Chondrocyte (in vitro differentiated cells): ENCODE data around the gene UVSSA. TPM values are rescaled to one million over a fixed set of nuclear protein-coding genes. Genes with fewer than 3 reads are reported as not detected.

ENCODE experiments used
- DNase-seq: peaks from one replicate; pipeline ENCODE4 v3.0.0; 2021; ENCODE audit warnings: mixed read lengths, low spot score
- H3K27ac Mint-ChIP-seq: one replicate; pipeline ENCODE4 v1.8.0; 2021; ENCODE audit warnings: mild to moderate bottlenecking, moderate library complexity, mixed read lengths; ENCODE audit not compliant: unreplicated experiment
- H3K27me3 Mint-ChIP-seq: 2 replicates; pipeline ENCODE4 v1.8.0; 2021; ENCODE audit warnings: low read depth, mixed read lengths
- H3K36me3 Mint-ChIP-seq: 2 replicates; pipeline ENCODE4 v1.8.0; 2021; ENCODE audit warnings: low read depth, mixed read lengths
- H3K4me1 Mint-ChIP-seq: 2 replicates; pipeline ENCODE4 v1.8.0; 2021; ENCODE audit warnings: low read depth, mild to moderate bottlenecking, mixed read lengths
- H3K4me3 Mint-ChIP-seq: one replicate; pipeline ENCODE4 v1.8.0; 2021; ENCODE audit warnings: mild to moderate bottlenecking, moderate library complexity, mixed read lengths; ENCODE audit not compliant: unreplicated experiment
- H3K9me3 Mint-ChIP-seq: 2 replicates; pipeline ENCODE4 v1.8.0; 2021; ENCODE audit warnings: low read depth, mixed read lengths
- total RNA-seq: library from RNA; stranded (reverse); gene quantifications from 3 replicates; pipeline ENCODE4 v1.2.1, GENCODE V29; 2021
- TF ChIP-seq, protein P1 (sequence below): fragments of 200-600 bp; sonication (generic); IDR thresholded peaks from 2 replicates; pipeline ENCODE4 v1.5.0; 2021; ENCODE audit warnings: antibody characterized with exemption, mild to moderate bottlenecking, moderate library complexity

UVSSA gene
- total RNA-seq, 1 donor from 2014 or later = 20.9 TPM

DNA sequence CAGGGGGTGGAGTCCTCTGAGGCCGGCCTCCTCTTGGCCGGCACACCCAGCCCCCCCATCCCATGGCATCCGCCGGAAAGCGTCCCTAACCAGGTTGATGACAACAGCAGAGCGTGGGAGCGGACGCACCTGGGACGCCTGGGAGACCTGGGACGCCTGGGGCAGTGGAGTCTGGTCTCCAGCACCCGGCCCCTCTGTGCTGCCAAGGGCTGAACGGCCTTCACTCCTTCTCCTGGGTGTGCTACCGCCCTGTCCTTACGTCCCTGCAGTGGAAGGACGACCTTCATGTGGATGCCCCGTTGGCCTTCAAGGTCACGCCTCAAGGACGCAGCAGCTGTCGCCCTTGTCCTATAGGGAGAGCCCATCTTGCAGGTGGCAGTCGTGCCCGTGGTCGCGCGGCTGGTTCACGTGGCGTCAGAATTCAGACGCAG, 32.4 kb downstream of the UVSSA start:
- Mint-ChIP-seq H3K27ac (no peak overlapping the region), H3K4me3 (no peak overlapping the region), H3K4me1 (no peaks in the 10 kb centered on the region), H3K9me3 (no peaks in the 10 kb centered on the region), H3K27me3 (no peaks in the 10 kb centered on the region), H3K36me3 (peaks cover 2% of the 10 kb centered on the region)
- TF ChIP-seq, protein P1, sequence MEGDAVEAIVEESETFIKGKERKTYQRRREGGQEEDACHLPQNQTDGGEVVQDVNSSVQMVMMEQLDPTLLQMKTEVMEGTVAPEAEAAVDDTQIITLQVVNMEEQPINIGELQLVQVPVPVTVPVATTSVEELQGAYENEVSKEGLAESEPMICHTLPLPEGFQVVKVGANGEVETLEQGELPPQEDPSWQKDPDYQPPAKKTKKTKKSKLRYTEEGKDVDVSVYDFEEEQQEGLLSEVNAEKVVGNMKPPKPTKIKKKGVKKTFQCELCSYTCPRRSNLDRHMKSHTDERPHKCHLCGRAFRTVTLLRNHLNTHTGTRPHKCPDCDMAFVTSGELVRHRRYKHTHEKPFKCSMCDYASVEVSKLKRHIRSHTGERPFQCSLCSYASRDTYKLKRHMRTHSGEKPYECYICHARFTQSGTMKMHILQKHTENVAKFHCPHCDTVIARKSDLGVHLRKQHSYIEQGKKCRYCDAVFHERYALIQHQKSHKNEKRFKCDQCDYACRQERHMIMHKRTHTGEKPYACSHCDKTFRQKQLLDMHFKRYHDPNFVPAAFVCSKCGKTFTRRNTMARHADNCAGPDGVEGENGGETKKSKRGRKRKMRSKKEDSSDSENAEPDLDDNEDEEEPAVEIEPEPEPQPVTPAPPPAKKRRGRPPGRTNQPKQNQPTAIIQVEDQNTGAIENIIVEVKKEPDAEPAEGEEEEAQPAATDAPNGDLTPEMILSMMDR = no peak
- DNase-seq = peak; percentile 79

DNA sequence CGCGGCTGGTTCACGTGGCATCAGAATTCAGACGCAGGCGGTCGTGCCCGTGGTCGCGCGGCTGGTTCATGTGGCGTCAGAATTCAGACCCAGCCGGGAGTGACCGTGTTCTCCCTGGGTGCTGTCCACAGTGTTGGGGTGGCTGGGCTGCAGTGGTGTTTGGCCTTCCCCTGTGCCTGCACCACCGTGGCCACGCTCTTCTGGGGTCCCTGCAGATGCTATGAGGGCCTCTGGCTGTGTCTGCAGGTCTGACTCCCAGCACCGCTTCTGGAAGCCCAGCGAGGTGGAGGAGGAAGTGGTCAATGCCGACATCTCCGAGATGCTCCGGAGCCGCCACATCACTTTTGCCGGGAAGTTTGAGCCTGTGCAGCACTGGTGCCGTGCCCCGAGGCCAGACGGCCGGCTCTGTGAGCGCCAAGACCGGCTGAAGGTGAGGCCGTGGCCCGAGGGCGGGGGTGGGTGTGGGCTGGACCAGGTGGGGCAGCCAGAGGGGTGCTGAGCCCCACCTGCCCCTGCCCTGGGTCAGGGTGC, 32.9 kb downstream of the UVSSA start:
- H3K27me3 Mint-ChIP-seq = no peaks in the 10 kb centered on the region
- H3K36me3 Mint-ChIP-seq = peaks cover 4% of the 10 kb centered on the region
- DNase-seq = peak; percentile 68
- TF ChIP-seq, protein P1 = no peak
- no peak overlapping the region for H3K4me3 Mint-ChIP-seq
- no peak overlapping the region for H3K27ac Mint-ChIP-seq
- H3K9me3 Mint-ChIP-seq = no peaks in the 10 kb centered on the region
- no peaks in the 10 kb centered on the region for H3K4me1 Mint-ChIP-seq

DNA sequence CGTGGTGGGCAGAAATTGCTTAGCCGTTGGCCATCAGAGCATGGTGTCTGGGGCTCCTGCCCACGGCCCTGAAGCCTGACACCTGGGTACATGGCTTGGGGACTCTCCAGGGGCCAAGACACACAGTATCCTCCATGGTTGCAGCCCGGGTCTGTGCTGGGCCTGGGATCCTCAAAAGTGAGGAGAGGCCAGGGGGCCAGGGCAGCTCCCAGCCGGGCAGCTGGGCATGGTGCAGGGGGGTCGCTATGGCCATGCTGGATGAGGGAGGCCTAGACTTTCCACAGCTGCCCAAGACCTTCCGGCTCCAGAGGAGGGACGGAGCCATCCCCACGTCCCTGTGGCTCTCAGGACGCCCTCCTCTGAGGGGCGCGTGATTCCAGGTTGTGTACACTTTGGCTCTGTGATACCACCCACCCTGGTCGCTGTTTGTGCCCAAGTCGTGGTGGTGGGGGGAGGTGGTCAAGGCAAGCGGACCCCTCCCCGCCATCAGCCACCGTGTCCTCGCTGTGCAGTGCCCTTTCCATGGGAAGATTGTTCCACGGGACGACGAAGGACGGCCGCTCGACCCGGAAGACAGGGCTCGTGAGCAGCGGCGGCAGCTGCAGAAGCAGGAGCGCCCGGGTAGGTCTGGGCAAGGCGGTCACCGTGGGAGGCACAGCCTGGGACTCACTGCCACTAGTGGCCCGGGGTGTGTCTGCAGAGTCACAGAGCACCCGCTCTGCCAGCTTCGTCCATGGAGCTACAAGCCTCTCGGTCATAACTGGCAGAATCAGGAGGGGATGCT, 33.6 kb downstream of the UVSSA start:
- no peak overlapping the region for H3K4me3 Mint-ChIP-seq
- DNase-seq = peak; percentile 86
- no peaks in the 10 kb centered on the region for H3K4me1 Mint-ChIP-seq
- no peaks in the 10 kb centered on the region for H3K9me3 Mint-ChIP-seq
- TF ChIP-seq, protein P1 = no peak
- H3K27me3 Mint-ChIP-seq = no peaks in the 10 kb centered on the region
- peaks cover 4% of the 10 kb centered on the region for H3K36me3 Mint-ChIP-seq
- no peak overlapping the region for H3K27ac Mint-ChIP-seq

DNA sequence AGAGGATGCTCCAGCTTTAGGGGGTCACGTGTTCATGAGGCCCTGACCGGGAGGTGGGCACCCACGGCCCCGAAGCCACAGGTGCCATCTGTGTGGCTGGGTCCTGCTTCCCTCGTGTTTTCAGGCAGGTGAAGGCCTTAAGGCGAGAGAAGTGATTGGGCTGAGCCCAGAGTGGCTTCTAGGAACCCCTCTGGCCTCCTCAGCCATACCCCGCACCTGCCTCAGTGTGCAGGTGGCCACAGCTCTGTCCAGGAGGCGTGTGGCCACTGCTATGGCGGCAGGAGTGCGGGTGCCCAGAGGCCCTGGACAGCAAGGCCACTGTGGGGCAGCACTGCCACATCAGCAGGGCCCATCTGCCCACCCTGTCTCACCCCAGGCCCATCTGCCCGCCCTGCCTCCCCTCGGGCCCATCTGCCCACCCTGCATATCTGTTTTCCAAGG, 34.2 kb downstream of the UVSSA start:
- H3K4me1 Mint-ChIP-seq = no peaks in the 10 kb centered on the region
- H3K27me3 Mint-ChIP-seq = no peaks in the 10 kb centered on the region
- H3K36me3 Mint-ChIP-seq = peaks cover 4% of the 10 kb centered on the region
- H3K9me3 Mint-ChIP-seq = no peaks in the 10 kb centered on the region
- DNase-seq = peak; percentile 82
- H3K27ac Mint-ChIP-seq = no peak overlapping the region
- H3K4me3 Mint-ChIP-seq = no peak overlapping the region
- TF ChIP-seq, protein P1 = no peak

DNA sequence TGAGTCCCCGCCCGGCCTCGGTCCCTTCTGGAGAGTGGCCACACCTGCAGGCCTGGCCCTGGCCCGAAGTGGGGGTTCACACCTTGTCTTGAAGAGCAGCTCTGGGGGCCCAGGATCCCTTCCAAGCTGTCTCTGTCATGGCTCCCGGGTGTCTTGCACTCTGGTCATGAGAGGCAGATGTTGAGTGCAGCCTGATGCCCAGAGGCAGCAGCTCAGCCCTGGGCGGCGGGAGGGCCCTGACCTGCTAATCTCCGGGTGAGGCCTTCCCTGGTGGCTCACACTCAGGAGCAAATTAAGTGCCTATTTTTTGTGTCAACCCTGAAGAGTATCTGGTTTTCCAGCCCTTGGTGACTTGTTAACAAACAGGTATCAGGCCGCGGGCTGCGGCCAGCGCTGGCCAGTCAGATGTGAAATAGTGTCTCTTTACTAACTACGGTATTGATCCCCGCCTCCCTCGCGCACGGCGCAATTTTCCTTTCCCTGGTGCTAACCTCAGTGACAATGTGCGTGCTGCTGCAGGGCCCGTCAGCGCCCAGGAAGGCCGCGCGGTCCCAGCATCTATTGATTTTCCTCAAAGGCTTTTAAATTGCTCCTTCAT, 35.0 kb downstream of the UVSSA start:
- Mint-ChIP-seq H3K27me3 (no peaks in the 10 kb centered on the region), H3K27ac (no peak overlapping the region), H3K4me1 (no peaks in the 10 kb centered on the region), H3K36me3 (peaks cover 7% of the 10 kb centered on the region), H3K4me3 (no peak overlapping the region), H3K9me3 (no peaks in the 10 kb centered on the region)
- TF ChIP-seq, protein P1 = no peak
- peak; percentile 77 for DNase-seq
